Ovary (tissue), 9 donors: ENCODE data around the gene RBBP8NL. TPM values are rescaled to one million over a fixed set of nuclear protein-coding genes. Genes with fewer than 3 reads are reported as not detected.

Source experiments
- DNase-seq, 5 donors: peaks; one replicate each; pipeline ENCODE4 v3.0.0-alpha.2; 2019 to 2020
- H3K27ac ChIP-seq, 2 donors: fragments of 200-600 bp; one replicate each; pipeline versions ENCODE4 v1.5.1 to v1.8.0; 2019 to 2022
- H3K27me3 ChIP-seq: fragments of 200-600 bp; one replicate; pipeline ENCODE4 v1.8.0; 2022
- H3K36me3 ChIP-seq: fragments of 200-600 bp; sonication (generic); one replicate; pipeline ENCODE4 v1.5.1; 2019
- H3K4me1 ChIP-seq: one replicate; pipeline ENCODE4 v1.8.1; 2013; ENCODE audit warnings: mild to moderate bottlenecking, moderate library complexity; ENCODE audit not compliant: insufficient read depth
- H3K4me3 ChIP-seq: fragments of 200-600 bp; sonication (generic); one replicate; pipeline ENCODE4 v1.5.1; 2017
- H3K9me3 ChIP-seq, 2 donors: fragments of 200-600 bp in 1 of 2; sonication (generic) in 1 of 2; one replicate each; pipeline versions ENCODE4 v1.5.1 to v1.8.1; 2013 to 2019; ENCODE audit warnings: mild to moderate bottlenecking in 1 of 2, moderate library complexity in 1 of 2
- EP300 ChIP-seq: sonication (generic); formaldehyde crosslinking; IDR thresholded peaks from one replicate; pipeline ENCODE4 v1.6.1; 2017; ENCODE audit warnings: antibody characterized with exemption
- POLR2A ChIP-seq: fragments of 450-650 bp; IDR thresholded peaks from one replicate; pipeline ENCODE4 v1.6.1; 2017; ENCODE audit warnings: antibody characterized with exemption, mild to moderate bottlenecking, moderate library complexity
- WGBS, 3 donors: extraction: QIAGEN DNeasy Blood & Tissue Kit in 1 of 3; methylation state at CpG; one replicate each; pipeline versions ENCODE4 v1.1.5 to v1.1.7; 2013 to 2017; 5-methylcytosine and 5-hydroxymethylcytosine counted together
- intact Hi-C, 4 donors: fragments of 100-400 bp; cut with DNase I; formaldehyde crosslinking; loops; one replicate each; pipeline versions ENCODE4 v1.11.0 to v1.15.1; 2022 to 2023
- polyA plus RNA-seq, 2 donors: library from polyadenylated mRNA; stranded (reverse); fragments of 200-250 nt in 1 of 2; fragments of 350-450 nt in 1 of 2; fragmentation: Illumina TruSeq in 1 of 2; extraction: RNeasy Lipid Tissue Mini Kit (QIAGEN cat#74804) in 1 of 2; gene quantifications; one replicate each; pipeline ENCODE4 v1.2.3, GENCODE V29; 2013 to 2014
- total RNA-seq, 7 donors: library from RNA; depleted of rRNA in 2 of 7; stranded (reverse); fragments of >200 nt in 2 of 7; fragmentation: NEBNext Ultra II Directional in 3 of 7; extraction: Animal tissue kit (Norgen Biotek cat#: 25700) in 3 of 7; gene quantifications; one replicate each; pipeline versions ENCODE4 v1.1.0 to v1.2.4, GENCODE V29; 2016 to 2023
- TF ChIP-seq, protein P1 (sequence below), 3 donors: fragments of 450-650 bp in 2 of 3; fragments of 200-600 bp in 1 of 3; IDR thresholded peaks; one replicate each; pipeline versions ENCODE4 v1.5.1 to v1.8.0; 2016 to 2022; ENCODE audit warnings: antibody characterized with exemption in 3 of 3, mild to moderate bottlenecking in 1 of 3
- donor health status: DM: no; HTN: no; CAD: no; lungs with moderate emphysema.
- donor health status: DM: no; HTN: no; CAD: no.
- donor health status: Bipolar disorder and iron deficiency.
- donor health status: DM: yes; HTN: yes; CAD: no.
- donor health status: DM: no; HTN: no; CAD: no.
- donor health status: DM: yes; HTN: yes; CAD: no.

RBBP8NL gene
- total and polyA plus RNA-seq, 9 donors = 0.32 to 0.46 TPM; not detected in 7

DNA sequence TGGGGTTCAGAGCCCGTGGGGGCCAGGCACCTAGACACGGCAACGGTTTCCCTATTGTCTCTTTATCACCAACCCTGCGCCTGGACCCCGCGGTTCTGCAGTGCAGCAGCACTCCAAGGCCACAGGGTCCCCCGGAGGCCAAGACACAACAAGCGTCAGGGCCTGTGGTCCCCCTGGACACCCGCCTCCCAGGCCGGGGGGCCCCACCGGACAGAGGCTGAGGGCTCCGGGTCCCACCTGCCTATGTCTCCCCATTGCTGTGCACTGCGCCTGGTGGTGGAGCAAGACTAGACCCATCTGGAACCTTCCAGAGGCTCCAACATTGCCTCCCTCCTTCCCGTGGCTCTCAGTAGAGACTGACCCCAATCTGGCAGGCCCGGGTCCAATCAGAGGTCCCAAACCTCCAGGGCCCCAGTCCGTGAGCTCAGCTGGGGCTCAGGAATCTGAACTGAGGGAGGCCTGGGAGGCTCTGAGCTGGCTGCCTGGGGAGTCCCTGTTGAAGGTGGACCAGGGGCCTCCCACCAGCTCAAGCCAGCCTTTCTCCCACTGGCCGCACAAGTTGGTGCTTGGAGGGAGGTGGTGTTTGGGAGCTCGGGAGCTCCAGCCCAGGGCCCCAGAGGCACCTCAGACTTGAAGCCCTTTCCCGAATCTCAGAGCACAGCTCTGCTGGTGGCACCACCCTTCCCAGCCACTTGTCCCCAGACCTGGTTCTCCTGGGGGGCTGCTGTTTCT, 39.6 kb upstream of the RBBP8NL start:
- H3K36me3 ChIP-seq = no peaks in the 10 kb centered on the region
- intact Hi-C loops = no loop called here
- no peaks in the 10 kb centered on the region for H3K9me3 ChIP-seq
- H3K27me3 ChIP-seq = no peaks in the 10 kb centered on the region
- no peaks in the 10 kb centered on the region for H3K4me1 ChIP-seq
- no peak for TF ChIP-seq POLR2A
- TF ChIP-seq EP300 = no peak
- TF ChIP-seq, protein P1, sequence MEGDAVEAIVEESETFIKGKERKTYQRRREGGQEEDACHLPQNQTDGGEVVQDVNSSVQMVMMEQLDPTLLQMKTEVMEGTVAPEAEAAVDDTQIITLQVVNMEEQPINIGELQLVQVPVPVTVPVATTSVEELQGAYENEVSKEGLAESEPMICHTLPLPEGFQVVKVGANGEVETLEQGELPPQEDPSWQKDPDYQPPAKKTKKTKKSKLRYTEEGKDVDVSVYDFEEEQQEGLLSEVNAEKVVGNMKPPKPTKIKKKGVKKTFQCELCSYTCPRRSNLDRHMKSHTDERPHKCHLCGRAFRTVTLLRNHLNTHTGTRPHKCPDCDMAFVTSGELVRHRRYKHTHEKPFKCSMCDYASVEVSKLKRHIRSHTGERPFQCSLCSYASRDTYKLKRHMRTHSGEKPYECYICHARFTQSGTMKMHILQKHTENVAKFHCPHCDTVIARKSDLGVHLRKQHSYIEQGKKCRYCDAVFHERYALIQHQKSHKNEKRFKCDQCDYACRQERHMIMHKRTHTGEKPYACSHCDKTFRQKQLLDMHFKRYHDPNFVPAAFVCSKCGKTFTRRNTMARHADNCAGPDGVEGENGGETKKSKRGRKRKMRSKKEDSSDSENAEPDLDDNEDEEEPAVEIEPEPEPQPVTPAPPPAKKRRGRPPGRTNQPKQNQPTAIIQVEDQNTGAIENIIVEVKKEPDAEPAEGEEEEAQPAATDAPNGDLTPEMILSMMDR (IDR thresholded peaks at IDR 0.05) = no peak
- H3K4me3 ChIP-seq = no peak overlapping the region
- DNase-seq = no peak
- WGBS, 3 donors = 62 to 80% (median 67%) methylated on average over 13 to 19 of the region's 19 CpGs
- no peak overlapping the region for H3K27ac ChIP-seq

DNA sequence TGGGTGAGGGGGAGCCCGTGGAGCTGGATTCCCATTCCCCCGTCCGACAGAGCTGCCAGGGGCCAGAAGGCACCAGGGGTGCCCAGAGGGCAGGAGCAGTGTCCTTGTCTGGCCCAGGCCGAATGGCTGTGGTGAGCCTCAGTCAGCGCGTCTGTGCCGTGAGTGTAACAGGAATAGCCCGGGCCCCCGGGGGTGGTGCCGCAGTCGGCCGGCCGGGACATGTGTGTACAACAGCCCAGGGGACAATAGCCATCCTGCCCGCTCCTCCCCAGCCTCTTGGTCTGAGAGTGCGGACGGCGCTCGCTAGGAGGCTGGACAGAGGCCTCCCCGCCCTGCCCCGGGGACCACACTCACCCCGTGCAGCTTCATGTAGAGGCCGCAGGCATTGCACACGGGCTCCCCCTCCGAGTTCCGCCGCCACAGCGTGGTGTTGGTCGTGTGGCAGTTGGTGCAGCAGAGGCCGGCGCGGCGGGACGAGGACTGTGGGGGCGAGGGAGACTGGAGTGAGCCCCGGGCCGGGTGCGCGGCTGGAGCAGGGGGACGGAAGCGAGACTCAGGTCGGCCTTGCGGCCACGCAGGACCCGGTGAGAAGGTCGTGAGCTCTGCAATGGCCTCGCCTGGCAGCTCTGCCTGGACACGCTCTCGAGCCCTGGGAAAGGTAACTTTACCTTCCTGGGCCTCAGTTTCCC, 38.9 kb upstream of the RBBP8NL start:
- H3K4me3 ChIP-seq = no peak overlapping the region
- H3K27me3 ChIP-seq = no peaks in the 10 kb centered on the region
- DNase-seq = no peak
- TF ChIP-seq, protein P1 (IDR thresholded peaks at IDR 0.05) = no peak
- TF ChIP-seq POLR2A (no peak), EP300 (no peak)
- H3K36me3 ChIP-seq = no peaks in the 10 kb centered on the region
- 85 to 89% (median 87%) methylated on average over 48 of the region's 48 CpGs for WGBS, 3 donors
- intact Hi-C loops = no loop called here
- no peaks in the 10 kb centered on the region for H3K9me3 ChIP-seq
- no peak overlapping the region for H3K27ac ChIP-seq
- H3K4me1 ChIP-seq = no peaks in the 10 kb centered on the region

DNA sequence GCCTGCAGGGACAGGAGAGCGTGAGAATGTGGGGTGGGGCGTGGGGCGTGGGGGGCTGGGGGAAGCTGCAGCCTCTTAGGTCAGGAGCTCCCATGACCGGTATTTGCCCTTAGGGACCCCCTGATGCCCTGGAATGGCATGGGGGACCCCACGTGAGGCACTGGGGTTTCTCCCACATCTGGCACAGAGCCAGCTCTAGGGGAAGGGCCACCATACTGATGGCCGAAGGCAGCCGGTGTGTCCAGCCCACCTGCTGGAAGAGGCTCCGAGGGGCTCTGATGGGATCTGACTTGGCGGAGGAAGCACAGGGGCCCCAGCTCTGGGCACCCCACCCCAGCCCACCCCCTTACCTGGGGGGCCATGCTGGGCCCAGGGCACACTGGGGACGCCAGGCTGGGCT, 37.7 kb upstream of the RBBP8NL start:
- DNase-seq = no peak
- H3K4me3 ChIP-seq = no peak overlapping the region
- no peaks in the 10 kb centered on the region for H3K27me3 ChIP-seq
- H3K27ac ChIP-seq = no peak overlapping the region
- H3K9me3 ChIP-seq = no peaks in the 10 kb centered on the region
- no peaks in the 10 kb centered on the region for H3K4me1 ChIP-seq
- no peak for TF ChIP-seq EP300
- TF ChIP-seq POLR2A = no peak
- TF ChIP-seq, protein P1 (IDR thresholded peaks at IDR 0.05) = no peak
- no peaks in the 10 kb centered on the region for H3K36me3 ChIP-seq
- WGBS, 3 donors = 52 to 85% (median 78%) methylated on average over 7 to 10 of the region's 10 CpGs
- intact Hi-C loops = no loop called here

DNA sequence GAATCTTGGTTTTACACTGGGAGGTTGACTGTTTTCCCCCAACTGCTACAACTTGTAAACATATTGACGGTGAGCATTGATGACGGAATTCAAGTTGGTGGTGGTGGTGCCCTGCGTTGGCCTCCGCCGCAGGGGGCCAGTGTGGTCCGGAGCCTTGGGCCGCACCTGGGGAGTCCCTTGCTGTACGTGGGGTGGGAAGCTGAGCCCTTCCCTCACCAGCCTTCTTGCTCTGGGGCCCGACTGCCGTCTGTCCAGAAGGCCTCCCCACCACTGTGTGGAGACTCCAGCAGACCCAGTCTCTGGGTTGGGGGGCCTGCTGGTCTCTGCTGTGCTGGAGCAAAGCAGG, 37.1 kb upstream of the RBBP8NL start:
- DNase-seq = no peak
- no peak overlapping the region for H3K4me3 ChIP-seq
- no peaks in the 10 kb centered on the region for H3K36me3 ChIP-seq
- TF ChIP-seq EP300 (no peak), POLR2A (no peak)
- TF ChIP-seq, protein P1 (IDR thresholded peaks at IDR 0.05) = no peak
- no peaks in the 10 kb centered on the region for H3K4me1 ChIP-seq
- no peak overlapping the region for H3K27ac ChIP-seq
- H3K27me3 ChIP-seq = no peaks in the 10 kb centered on the region
- WGBS, 3 donors = 86 to 95% (median 87%) methylated on average over 10 of the region's 10 CpGs
- no peaks in the 10 kb centered on the region for H3K9me3 ChIP-seq
- intact Hi-C loops = no loop called here
